Activated CD4-positive, CD25-positive, alpha-beta regulatory T cell (primary cell): ENCODE data around the gene SPAG7.

Experiments
- DNase-seq, 4 experiments: peaks; one replicate each; lab custom pipeline; 2025; lab: John Stamatoyannopoulos, UW

Gene SPAG7

DNA sequence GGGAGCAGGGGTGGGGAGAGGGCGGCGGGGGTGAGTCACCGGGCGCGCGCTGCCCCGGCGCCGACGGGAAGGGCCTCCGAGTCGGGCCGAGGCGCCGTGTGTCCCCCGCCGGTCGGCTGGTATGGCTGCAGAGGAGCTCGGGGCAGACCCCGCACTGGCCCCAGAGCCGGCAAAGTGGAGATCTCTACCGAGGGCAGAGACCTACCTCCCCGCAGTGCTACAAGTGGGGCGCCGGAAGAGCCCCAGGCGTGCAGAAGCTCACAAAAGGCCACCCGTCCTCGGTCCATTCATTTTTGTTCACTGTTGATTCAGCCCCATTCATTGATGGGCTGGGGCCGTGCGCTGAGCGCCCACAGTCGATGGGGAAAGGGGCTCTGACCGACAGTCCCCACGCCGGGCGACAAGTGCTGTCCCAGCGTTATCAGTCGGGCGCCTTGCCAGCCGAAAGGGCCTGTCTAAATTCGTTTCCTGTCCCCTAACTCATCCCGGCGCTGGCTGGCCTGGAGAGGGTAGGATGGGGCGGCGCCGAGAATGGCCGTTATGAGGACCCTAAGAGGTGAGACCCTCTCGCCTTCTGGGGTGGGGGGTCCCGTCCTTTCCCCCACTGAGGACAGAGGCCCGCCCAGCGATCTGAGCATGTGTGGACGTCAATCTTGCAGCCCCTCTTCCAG is 17.4 kb downstream of the SPAG7 start:
- DNase-seq = peak in 2 of 4 experiments; percentile 48 to 61

DNA sequence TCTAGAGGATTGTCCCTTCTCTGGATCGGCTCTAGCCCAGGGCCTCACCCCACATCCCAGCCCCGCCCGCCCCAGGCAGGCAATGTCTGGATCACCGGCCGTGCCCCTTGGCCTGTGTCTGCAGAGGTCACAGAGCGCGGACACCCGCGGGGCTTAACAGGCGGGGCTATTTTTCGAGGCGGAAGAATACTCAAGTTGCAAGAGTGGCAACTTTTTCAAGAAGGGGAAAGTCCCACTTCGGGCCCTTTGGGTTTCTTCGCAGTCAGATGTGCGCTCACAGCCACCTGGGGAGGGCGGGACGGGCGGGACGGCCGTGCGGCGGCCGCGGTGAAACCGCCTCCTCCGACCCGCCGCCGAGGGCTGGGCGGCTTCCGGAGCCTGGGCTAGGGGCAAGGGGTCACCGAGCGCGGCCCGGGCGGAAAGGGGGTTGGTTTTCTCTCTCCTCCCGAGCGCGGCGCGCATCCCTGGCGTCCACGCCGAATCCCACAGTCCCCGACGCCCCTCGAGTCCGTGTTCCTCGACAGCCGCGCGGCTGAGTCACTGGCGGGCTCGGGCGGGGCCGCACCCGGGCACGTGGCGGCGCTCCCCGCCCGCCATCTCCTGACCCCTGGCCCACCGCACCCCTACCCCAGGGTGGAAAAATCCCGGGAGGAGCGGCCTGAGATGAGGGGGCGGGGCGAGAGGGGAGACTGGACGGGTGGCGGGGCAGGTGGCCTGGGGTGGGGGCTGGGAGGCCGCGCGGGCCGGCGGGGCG is 18.1 kb downstream of the SPAG7 start:
- peak; percentile 56 to 72 (median 62) for DNase-seq

DNA sequence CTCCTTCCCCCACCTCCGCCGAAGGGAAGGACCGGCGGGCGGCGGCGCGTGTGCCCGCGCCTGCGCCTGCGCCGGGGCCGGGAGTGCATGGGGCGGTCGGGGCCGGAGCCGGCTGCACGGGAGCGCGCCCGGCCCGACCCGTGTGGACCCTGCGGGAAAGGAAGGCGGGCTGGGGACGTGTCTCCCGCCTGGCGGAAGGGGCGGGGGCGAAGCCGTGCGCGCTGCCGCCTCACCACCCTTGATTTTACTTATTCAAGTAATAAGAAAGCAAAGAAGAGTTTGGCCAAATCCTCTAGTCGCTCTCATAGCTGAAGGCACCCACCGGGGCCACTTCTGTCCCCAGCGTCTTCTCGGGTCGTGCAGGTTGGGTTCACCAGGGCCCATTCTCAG is 18.7 kb downstream of the SPAG7 start:
- peak in 3 of 4 experiments; percentile 37 to 59 (median 48) for DNase-seq

DNA sequence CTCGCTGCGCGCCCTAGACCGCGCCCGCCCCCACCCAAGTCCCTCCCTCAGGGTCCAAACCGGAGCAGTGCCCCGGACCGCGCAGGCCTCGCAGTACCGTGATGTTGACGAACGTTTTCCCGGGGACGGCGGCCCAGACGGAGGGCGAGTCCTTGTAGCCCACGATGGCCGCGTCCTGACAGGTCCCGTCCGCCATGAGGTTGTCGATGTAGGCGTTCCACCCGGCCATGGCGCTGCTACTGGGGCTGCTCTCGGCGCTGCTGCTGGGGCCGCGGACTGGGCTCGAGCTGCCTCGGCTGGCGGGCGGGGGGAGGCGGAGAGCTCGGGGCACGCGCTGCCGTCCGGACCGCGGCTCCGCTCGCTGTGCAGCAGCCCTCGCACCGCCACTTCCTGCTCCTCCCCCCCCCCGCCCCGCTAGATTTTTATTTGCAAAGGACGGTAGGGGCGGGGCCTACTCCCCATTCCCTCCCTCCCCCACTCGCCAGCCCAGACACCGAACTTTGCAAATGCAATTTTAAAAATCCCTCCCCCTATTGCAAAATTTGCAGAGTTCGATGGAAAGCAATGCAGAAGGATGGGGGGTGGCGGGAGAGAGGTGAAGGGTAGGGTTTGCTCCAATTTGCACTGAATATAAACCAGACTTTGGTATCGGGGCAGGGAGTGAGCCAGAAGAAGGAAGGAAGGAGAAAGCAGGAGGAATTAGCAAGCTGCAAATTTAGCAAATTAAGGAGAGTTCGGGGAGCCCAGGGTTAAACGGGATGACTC is 19.3 kb downstream of the SPAG7 start, which contains the start of gene PFN1:
Gene PFN1, minus strand, starts transcription at position 365 of the 765 bp plus-strand sequence. Its CDS starts 136 bp downstream, at position 229.
- DNase-seq = peak; percentile 80 to 92 (median 84)

DNA sequence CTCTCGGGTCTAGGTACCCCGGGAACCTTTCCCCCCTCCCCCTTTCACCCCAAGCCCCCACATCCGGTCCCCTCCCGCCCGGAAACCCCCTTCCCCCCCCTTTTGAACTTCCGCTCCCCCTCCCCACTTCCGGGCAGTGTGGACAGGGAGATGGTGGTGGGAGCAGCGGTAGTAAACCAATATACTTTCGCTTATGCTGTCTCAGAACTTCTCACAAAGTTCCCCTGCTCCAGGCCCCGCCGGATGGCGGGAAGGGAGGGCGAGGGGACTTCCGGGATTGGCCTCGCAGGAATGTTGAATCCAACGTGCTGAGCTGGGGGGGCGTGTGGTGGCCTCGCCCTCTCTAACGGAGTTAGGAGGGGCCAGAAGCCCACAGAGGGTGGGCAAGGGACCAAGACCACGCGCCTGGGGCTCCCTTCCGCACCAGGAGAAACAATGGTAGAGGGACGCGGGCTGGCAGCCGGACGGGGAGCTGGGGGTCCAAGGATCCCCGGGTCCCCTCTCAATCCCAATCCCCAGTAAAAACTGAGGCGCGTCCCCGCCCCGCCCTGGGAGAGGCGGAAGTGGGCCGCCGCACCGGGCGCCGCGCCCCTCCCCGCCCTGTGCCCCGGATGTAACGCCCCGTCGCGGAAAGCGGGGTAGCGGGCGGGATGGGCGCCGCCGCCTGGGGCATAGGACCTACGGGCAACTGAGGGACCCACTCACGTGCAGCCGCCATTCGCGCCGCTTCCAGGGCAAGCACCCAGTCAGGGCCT is 20.0 kb downstream of the SPAG7 start:
- DNase-seq = peak; percentile 43 to 65 (median 54)

DNA sequence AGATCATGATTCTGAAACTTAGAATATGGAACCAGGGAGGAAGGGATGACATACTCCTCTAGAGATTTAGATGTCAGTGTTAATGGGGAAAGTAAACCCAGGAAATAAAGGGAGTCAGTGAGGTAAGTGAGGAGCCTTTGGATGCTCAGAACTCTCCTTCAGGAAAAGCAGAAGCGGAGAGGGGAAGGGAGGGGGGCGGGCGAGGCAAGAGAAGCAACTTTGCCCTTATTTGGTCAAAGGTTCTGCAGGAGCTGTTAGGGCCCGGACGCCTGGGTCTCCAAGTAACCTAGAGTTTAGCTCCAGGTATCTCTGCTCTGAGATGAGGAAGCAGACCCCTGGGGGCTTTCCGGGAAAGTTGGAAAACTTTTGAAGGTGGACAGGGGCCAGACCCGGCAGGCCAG is 20.6 kb downstream of the SPAG7 start:
- DNase-seq = no peak

DNA sequence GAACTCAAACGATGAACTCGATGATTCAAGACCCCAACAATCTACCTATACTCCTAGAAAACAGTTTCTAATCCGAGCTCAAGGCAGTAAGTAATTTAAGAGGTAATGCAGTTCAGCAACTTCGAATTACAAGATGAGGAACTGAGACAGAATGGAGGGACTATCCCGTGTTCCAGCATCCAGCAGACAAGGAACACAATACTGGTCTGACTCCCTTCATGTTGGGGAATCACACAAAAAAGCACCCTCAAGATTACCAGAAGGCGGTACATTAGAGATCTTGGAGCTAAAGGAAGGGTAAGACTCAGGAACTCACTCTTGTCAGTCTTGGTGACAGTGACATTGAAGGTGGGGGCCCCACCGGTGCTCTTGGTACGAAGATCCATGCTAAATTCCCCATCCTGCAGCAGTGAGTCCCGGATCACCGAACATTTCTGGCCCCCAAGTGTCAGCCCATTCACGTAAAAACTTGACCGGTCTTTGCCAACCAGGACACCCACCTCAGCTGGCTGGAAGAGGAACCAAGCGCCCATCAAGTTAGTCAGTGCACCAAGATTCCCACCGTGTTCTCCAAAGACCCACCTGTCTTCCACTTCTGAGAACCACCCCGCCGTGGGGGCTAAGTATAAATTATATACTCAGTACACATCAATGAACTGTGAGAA is 21.2 kb downstream of the SPAG7 start:
- no peak for DNase-seq

DNA sequence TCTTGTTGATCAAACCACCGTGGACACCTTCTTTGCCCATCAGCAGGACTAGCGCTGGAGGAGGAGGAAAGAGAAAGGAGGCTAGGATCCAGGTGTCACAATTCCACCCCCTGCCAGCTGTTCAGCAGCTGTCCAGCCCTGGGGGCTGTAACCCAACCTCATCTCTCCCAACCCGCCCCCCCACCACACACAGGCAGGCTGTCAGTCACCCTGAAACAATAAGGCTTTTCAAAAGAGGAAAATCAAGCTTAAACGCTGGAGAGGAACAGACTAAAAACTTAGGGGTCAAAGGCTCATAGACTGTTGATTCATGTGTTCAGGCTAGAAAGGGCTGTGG is 21.7 kb downstream of the SPAG7 start:
- DNase-seq = no peak

DNA sequence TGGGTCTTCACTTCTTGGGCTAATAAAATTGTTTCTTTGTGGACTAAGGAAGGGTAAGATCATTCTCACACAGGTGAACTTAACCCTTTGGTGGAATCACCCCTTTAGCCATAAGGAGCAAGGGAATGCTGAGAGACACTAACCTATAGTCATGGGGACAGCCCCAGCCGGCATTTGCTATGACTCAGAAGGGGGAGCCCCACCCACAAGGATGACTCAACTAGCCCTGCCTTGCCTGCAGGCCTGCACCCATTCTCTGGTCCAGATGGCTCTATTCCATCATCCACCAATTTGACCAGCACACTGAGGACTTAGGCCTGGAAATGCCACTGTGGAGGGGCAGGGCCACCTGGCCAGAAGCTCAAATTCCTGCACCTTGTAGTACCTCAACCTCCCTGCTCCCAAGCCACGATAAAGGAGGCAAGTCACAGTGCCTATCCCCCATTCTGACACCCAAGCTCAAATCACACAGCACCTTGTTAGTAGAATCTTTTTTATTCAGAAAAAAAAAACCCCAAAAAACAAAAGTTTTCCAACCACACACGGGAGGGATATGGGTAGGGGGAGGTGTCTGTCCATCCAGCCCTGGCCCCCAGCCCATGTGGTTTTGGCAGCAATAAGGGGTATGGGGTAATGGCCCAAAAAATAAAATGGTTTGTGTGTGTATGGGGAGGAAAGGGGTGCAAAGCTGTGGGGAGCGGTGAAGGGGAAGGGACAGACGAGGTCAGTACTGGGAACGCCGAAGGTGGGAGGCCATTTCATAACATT is 22.3 kb downstream of the SPAG7 start:
- DNase-seq = peak; percentile 50 to 67 (median 58)

DNA sequence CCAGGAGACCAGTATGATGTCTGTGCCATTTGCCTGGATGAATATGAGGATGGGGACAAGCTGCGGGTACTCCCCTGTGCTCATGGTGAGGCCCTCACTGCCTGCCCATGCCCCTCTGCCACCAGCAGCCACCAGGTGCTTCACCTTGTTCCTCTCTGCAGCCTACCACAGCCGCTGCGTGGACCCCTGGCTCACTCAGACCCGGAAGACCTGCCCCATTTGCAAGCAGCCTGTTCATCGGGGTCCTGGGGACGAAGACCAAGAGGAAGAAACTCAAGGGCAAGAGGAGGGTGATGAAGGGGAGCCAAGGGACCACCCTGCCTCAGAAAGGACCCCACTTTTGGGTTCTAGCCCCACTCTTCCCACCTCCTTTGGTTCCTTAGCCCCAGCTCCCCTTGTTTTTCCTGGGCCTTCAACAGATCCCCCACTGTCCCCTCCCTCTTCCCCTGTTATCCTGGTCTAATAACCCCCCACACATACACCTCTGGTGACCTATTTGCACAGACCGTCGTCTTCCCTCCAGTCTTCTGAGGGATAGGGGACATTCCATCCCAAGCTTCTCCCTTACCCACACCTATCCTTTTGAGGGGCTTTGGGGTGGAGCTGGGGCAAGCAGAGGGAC is 23.0 kb downstream of the SPAG7 start:
- no peak for DNase-seq

DNA sequence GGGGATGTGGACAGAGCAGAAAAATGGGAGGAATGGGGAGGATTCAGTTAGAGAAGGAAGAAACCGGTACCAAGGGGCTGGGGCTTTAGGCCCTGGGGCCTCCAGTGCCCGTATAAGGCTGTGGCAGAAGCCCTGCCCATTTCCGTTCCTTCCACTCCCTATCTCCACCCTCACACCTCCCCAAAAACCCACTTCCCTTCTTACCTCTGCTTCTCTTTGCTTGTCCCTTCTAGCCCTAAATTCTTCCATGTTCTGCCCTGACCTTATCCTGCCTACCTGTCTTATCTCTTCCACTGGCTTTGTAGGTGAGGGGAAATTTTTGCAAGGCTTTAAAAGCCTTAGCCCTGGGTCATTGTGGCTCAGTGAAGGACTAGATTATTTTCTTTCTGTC is 23.5 kb downstream of the SPAG7 start:
- peak in 1 of 4 experiments; percentile 15 for DNase-seq

DNA sequence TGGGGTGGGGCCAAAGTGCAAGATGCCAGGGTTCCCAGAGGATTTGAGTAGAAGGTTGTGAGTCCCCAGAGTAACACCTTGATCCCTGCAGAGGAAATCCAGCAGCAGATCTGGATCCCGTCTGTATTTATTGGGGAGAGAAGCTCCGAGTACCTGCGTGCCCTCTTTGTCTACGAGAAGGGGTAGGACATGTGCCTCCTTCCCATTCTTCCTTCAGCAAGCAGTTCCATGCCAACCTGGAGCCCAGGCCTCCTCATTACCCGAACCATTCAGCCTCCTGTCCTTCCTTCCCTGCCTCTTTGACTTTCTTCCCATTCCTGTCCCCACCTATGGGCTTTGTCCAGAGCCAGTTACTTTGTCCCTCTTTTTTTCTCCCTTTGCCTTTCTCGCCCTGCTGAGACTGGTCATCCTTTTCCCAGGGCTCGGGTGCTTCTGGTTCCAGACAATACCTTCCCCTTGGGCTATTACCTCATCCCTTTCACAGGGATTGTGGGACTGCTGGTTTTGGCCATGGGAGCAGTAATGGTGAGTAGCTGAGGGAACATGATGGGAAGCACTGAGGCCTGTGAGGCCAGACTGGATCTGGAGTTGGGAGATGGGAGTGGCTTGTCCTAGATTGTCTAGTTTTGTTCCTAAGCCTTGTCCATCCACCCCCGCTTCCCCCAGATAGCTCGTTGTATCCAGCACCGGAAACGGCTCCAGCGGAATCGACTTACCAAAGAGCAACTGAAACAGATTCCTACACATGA is 24.7 kb downstream of the SPAG7 start:
- no peak for DNase-seq

DNA sequence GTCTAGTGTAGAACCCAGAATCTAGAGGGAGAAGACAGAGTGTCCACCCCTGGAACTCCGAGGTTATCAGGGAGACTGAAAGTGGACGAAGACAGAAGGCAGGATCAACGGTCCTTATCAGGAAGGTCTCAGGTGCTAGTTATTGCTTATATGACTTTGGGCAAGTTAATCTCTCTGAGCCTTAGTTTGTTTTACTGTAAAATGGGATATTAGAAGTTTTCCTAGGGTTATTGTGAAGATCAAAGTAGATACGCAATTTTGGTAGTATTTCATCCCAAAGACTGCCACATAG is 26.4 kb downstream of the SPAG7 start:
- DNase-seq = no peak

DNA sequence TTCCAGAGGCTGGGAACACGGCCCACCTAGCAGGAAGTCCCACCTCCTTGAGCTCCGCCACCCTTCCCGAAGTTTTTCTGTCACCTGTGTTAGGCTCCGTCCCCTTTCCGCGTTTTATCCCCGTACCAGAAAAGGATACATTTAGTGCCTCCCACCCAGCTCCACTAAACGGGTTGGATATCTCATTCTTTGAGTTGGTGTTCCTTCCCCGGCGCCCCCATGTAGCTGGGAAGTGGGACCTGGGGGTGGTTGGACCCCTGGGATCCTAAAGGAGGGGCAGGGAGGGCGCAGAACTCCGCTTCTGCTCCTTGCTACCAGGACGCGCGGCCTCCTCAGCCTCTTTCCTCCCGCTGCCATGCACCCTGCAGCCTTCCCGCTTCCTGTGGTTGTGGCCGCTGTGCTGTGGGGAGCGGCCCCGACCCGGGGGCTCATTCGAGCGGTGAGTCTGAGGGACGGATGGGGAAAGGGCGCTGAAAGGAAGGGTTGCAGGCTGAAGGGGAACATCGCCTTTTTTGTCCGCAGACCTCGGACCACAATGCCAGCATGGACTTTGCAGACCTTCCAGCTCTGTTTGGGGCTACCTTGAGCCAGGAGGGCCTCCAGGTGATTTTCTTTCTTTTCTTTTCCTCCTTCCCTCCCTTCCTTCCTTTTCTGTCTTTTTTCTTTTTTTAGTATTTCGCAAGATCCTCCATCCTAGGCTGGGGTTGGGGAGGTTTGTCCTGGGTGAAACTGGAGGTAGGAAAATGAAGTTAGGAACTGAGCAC is 26.9 kb downstream of the SPAG7 start:
- DNase-seq = peak in 1 of 4 experiments; percentile 19

DNA sequence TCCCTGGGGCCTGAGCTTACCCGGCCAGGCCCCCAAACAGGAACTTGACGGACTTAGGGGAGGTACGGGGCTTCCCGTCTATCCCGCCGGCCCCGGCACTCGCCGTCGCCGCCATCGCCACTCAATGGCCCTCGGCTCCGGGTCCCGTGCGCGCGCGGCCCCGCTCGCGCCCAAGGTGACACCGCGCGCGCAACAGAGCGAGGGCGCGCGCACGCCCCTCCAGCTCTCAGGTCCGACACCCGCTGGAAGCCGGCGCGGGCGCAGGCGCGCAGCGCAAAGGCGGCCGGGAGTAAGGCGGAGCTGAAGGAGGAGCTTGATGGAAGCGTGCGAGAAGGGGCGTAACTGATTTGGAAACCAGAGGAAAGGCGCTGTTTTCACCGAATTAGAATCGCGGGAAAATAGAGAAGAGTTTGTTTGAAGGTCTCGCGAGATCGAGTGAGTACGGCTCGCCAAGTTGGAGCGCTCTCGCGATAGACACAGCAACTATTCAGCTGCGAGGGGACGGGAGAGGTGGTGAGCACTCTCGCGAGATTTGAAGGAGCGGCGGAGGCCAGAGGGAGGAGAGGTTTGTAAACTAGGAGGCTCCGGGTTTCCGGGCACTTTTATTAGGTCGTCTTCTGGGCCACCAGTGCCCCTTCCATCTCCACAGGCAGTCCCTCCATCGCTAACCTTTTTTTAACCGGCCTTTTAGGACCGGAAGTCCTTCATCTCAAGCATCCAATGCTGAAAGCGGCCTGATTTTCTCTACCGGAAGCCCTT is 27.6 kb downstream of the SPAG7 start, which contains the start of the genes RNF167 and SLC25A11:
Gene RNF167, plus strand, starts transcription at position 473 of the 759 bp plus-strand sequence. CDS start 642 bp downstream, outside the sequence.
Gene SLC25A11, minus strand, starts transcription at position 251 of the 759 bp plus-strand sequence. Its CDS starts 136 bp downstream, at position 115.
- DNase-seq = peak; percentile 96 to 98 (median 97)

DNA sequence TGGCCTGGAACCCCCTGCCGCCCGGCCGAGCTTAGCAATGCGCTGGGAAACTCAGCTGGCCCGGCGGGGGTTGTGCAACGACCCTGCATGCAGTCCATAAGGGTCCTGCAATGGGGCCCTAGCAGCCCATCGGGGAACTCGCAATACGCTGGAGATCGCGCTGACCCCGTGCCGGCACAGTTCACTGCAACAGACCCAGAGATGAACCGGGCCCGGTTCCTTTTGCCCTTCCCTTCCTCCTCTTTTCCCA is 28.1 kb downstream of the SPAG7 start:
- no peak for DNase-seq

DNA sequence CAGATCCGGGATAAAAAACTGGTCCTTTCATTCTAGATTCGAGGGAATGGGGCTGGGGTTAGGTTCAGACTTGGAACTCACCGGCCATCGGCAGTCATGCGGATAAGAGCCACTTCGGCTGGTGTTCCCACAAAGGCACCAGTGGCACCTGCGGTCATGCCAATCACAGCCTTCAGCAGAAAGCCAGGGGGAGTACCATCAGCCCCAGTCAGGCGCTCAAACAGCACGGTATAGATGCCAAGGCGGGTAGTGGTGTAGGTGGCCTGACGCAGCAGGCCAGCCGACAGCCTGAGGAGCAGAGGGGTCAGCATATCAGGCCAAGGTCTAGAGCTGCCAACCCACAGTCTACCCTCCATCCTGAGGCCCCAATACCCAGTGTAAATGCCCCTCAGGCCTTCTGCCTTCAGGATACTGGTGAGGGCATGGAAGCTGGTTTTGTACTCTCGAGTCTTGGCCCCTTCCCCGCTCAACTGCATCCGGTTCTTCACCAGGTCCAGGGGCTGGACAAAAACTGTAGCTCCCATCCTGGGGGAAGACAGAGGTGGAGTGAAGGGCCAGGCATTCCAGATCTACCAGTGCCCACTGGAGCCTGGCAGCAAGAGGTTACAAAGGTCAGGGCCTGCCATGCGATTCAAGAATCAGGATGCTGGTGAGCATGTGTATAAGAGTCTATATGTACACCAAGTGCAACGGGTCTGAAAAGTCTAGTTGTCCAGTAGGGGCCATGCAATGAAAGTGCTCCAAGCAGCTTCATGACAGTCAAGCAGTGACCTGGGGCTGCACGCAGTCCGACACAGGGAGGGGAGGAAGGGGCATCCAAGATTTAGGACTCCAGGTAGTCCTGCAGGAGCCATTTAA is 28.7 kb downstream of the SPAG7 start:
- DNase-seq = no peak
